A549 (cell line): Measurements from ENCODE around the gene KAT8.

Experiments used
- CHD2 ChIP-seq: fragments of 150-350 bp; IDR thresholded peaks from 2 replicates; pipeline ENCODE4 v1.6.1; 2014; ENCODE audit warnings: low read length; ENCODE audit not compliant: partially characterized antibody
- CTCF ChIP-seq: fragments of >200 bp; sonication (Bioruptor Twin); formaldehyde crosslinking; IDR thresholded peaks from 3 replicates; pipeline ENCODE4 v1.5.1; 2016
- EP300 ChIP-seq, 2 experiments: fragments of >200 bp; sonication (Bioruptor Twin); formaldehyde crosslinking; IDR thresholded peaks; 2 replicates in 1 of 2; 3 replicates in 1 of 2; pipeline ENCODE4 v1.6.1; 2016 to 2017
- POLR2A ChIP-seq: IDR thresholded peaks from 2 replicates; pipeline ENCODE4 v1.6.1; 2012; ENCODE audit warnings: mild to moderate bottlenecking, low read length
- RAD21 ChIP-seq, 2 experiments: fragments of >200 bp in 1 of 2; sonication (Bioruptor Twin) in 1 of 2; formaldehyde crosslinking in 1 of 2; IDR thresholded peaks in 1 of 2; conservative IDR thresholded peaks in 1 of 2; 2 replicates in 1 of 2; 3 replicates in 1 of 2; pipeline ENCODE4 v1.6.1; 2012 to 2018; ENCODE audit warnings: inconsistent platforms in 1 of 2
- RCOR1 ChIP-seq: fragments of 150-350 bp; IDR thresholded peaks from 2 replicates; pipeline ENCODE4 v1.6.1; 2014; ENCODE audit warnings: antibody characterized with exemption, low read length, low read depth
- REST ChIP-seq: fragments of 200-600 bp; sonication (generic); IDR thresholded peaks from 2 replicates; pipeline ENCODE4 v1.6.1; 2016; ENCODE audit warnings: antibody characterized with exemption, mild to moderate bottlenecking, moderate library complexity

GRCh38 chr16:31127182-31127581, 9.7 kb downstream of the KAT8 start:
- TF ChIP-seq POLR2A (no peak), CTCF (no peak), CHD2 (no peak), RCOR1 (no peak), REST (no peak), EP300 (IDR thresholded peaks at IDR 0.05) (no peak), RAD21 (conservative IDR thresholded peaks at IDR 0.05 in 1 of 2, IDR thresholded peaks at IDR 0.05 in 1 of 2) (no peak)
